NCI-H524 (cell line): ENCODE data around the gene ACOXL.
"Not testable (repeated sequence)": the region's sequence is repeated elsewhere in the genome, so short reads cannot be mapped to it uniquely, and the experiment has no call there.

Source experiments
- DNase-seq, 2 experiments: peaks; one replicate each; lab custom pipeline; 2025; lab: John Stamatoyannopoulos, UW

The ACOXL gene

DNA sequence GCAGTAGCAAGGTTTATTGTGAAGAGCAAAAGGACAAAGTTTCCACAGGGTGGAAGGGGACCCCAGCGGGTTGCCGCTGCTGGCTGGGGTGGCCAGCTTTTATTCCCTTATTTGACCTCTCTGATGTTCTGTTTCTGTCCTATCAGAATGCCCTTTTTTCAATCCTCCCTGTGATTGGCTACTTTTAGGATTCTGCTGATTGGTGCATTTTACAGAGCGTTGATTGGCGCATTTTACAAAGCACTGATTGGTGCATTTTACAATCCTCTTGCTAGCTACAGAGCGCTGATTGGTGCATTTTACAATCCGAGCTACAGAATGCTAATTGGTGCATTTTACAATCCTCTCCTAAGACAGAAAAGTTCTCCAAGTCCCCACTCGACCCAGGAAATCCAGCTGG lies 123.5 kb downstream of the ACOXL start:
- not testable (repeated sequence) for DNase-seq

GRCh38 chr2:110858135-110858725 lies 125.9 kb downstream of the ACOXL start:
- no peak for DNase-seq

DNA sequence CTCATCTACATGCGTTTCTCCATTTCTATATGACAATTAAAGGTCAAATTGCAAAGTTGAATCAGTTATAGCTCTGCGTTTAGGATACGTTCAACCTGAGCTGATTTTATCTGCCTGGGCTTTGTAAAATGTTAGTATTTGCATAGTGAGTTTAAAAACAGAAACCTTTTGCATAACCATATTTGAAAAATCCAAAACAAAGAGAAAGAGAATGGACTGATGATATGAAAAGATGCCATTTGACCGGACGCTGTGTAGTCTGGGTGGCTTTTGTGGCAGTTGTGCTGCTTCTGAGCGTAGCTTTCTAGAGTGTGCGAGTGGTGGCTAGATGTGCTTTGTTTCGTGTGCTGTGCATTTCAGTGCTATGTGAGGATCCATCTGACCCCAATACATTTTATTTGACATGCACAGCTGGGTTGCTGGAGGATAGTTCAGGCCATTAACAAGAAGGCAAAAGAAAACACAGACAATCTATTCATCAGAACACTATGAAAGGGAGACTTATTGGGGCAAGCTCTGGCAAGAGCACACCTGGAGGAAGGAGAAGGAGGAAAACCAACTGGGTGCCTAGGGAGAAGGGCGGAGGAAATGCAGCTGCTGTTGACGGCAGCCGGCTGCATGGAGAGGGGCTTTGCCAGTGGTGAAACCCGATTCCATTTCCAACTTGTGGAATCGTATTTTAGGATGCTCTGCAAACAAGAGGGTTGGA lies 126.8 kb downstream of the ACOXL start:
- no peak for DNase-seq

GRCh38 chr2:110860630-110861029 lies 128.3 kb downstream of the ACOXL start:
- no peak for DNase-seq

- DNase-seq, result no peak
Measured at GRCh38 chr2:110861616-110862260, 129.4 kb downstream of the ACOXL start.

DNA sequence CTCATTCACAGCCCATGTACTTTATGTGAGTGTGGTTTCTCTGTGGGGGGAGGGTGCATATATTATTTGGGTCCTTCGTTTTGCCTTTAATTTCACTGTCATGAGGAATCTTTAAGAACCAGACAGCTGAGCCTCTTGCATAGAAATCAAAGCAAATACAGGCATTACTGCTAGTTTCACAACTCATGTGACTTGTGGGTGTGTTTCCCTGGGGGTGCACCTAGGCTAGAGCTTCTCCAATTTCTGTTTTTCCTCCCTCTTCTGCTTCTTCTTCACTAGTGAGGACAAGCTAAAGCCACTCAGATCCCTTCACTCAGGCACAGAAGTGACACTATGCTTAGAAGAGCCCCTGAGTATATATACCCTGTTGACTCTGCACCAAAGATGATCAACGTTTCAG lies 131.4 kb downstream of the ACOXL start:
- no peak for DNase-seq

- no peak for DNase-seq
Measured at GRCh38 chr2:110864176-110864575, 131.8 kb downstream of the ACOXL start.

DNA sequence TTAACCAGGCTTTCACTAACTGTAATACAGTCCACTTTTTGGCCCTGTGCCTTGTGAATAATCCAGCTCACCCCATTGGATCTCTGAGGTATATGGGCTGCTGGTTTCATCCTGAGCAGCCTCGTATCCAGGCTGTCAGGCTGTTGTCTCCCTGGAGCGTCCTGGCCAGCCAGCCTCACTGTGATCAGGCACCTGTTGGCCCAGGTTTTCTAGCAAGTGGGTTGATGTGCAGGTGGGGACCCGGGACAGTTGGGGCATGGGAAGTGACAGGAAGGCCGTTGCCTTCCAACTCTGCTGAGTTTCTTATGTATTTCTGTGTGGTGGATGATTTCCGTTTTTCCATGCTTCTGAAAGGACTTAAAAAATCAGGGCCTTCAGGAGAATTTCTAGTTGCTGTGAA lies 132.4 kb downstream of the ACOXL start:
- no peak for DNase-seq

GRCh38 chr2:110865188-110865587 lies 132.8 kb downstream of the ACOXL start:
- no peak for DNase-seq

GRCh38 chr2:110866045-110866444 lies 133.7 kb downstream of the ACOXL start:
- no peak for DNase-seq

DNA sequence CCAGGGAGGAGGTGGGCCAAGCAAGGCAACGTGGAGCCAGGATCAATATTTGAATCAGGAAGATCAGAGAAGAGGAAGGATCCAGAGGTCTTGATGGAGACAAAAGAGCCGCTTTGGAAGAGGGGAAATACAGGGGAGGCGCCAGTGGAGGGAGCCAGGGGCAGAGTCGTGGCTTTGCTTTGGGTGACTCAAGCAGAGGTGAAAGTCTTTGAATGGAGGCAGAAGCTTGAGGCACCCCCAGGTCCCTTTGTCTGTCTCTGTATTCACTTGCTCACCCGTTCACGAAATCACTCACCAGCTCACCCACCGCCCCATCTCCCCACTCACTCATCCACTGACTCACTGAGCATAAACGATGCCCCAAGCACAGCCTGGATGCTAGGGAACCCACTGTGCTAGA lies 134.1 kb downstream of the ACOXL start:
- no peak for DNase-seq

DNA sequence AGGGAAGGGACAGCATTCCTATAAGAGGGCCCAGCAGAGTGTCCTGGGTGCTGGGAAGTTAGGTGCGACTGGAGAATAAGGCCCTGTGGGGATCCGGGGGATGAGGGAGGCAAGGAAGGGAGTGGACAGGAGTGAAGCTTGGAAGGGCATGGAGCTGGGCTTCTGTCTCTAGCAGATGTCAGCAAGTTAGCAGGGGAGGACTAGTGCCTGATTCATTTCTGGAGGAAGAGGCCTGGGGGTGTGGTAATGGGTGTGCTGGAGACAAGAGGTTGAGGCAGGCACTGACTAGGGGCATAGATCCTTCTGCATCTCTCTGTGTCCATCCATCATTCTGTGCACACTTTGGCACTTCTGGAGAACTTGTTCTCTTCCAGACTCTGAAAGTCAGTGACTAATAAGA lies 134.7 kb downstream of the ACOXL start:
- DNase-seq, result no peak

- DNase-seq, result no peak
Measured at GRCh38 chr2:110868971-110869370, 136.6 kb downstream of the ACOXL start.

DNA sequence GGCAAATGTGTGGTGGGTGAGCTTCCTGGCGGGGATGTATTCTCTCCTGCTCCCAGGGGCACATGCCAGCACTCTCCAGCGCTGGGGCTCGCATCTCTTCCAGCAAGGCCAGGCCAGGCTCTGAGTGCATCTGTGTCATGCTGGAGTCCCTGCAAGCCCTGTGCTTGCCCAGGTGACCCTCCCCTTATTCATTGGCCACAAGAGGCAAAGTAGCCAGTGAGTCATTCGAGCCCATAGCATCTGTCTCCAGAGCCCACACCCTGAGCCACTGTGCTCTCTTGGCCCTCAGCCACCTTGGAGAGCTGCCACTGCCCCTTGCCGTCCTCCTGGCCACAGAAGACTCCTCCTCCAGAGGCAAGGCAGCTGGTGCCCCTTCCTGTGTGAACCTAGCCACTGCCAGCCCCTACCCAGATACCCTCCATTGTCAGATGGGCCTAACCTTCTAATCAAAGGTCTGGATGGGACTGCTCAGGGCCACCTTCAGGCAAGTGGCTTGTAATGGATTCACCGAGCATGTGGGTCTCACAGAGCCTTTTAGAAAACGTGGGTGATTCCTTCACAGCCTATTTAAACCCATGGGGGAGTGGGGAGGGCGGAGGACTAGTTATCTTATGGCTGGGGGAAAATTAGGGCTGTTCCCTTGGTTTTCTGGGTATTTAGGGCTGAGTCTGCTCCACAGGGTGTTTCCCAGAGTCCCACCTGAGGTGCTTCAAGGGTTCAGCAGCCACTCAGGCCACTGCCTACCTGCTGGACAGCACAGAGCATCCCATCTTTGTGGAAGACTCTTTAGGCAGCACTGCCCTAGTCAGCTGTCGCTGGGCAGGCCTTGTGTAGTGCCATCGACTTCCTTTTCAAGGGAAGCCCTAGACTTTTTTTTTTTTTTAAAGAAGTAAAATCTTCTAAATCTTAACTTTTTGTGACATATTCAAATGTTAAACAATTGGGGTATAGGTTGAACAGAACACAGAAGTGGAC lies 137.4 kb downstream of the ACOXL start:
- DNase-seq, result no peak

GRCh38 chr2:110870545-110870944 lies 138.2 kb downstream of the ACOXL start:
- DNase-seq, result no peak

- DNase-seq, result no peak
Measured at GRCh38 chr2:110871637-110872036, 139.3 kb downstream of the ACOXL start.

GRCh38 chr2:110872521-110872920 lies 140.1 kb downstream of the ACOXL start:
- DNase-seq, result no peak

- DNase-seq, result no peak
Measured at GRCh38 chr2:110873056-110873502, 140.7 kb downstream of the ACOXL start.

DNA sequence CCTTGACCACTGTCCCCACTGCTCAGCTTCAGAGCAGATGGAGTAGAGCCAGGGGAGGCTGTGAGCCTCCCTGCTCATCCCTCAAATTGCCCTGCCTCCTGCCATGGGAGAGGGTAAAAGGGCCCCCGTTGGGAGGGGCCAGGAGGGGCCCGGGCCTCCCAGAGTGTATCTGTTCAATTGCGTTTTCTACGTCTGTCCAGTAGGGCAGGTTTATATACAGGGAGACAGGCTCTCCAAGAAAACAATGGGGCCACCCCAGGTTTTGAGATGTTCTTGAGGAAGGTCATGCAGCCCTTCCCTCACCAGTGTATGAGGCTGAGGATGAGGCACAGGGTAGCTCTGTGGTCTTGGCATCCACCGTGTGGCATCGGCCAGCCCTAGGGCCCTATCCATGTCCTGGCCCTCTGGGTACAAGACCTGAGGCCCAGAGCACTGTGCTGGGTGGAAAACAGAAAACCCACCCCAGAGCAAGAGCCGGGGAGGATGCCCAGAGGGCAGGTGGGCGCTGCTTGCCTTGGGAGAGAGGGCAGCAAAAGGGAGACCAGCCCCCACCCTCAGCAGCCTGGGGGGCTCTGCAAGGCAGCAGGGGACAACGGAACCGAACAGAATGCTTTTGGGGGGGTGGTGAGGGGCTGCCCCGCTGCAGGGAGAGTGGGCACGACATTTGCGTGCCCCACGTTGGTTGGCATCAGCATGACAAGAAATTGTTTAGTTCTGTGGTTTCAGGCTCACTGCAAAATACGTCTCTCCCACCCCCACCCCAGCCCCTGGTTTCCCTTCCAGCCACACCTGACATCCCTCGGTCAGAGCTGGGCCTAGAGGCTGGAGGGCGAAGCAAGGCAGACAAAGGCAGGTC lies 141.5 kb downstream of the ACOXL start:
- DNase-seq, result no peak

DNA sequence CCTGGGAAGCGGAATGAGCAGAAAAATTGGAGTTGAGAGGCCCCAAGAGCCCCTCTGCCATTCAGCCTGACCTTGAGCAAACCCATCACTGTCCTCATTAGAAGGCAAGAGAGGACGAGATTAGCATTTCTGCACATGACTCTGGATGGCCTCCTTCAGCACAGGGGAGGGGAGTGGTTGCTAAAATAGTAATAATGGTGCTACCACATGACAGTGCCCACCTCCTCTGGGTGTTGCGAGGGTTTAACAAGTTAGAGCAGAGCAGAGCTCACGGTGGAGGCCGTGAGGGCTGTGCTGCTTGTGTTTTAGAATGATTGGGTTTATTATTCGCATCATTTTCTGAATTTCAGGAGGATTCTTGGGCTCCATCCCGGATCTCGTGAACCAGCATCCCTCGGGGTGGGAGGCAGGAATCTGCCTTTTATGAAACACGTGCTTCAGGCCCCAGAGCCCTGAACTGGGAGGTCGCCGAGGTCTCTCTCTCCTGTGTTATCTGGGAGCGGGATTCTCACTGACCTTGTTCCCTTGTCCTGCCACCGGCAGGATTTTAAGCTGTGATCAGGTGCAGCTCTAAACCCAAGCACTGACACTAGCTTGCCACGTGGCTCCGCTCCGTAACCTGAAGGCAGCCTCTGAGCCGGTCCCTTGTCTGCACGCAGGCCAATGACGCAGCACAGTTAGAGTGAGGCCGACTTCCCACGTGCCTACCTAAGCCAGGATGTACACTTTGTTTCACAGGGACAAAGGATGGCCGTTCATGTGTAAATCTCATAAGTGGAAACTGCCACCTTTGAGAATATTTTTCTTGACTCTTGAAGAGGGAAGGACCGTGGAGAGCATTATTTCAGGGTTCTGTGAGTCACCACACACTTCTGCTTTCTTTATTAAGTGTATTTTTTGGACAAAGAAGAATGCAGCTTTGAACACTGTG lies 142.3 kb downstream of the ACOXL start:
- DNase-seq, result no peak
